AG09319 (cell line): Measurements from ENCODE around the gene LRRC25.
A peak's percentile ranks its signal among the peaks of the same experiment; 100 is the strongest.

Experiments
- DNase-seq: peaks from one replicate; pipeline ENCODE4 v3.0.0-alpha.2; 2010; ENCODE audit warnings: low read depth; ENCODE audit errors: extremely low read depth
- TF ChIP-seq, protein P1 (sequence below): IDR thresholded peaks from 2 replicates; pipeline ENCODE4 v1.5.1; 2011; ENCODE audit warnings: low read depth, mild to moderate bottlenecking, inconsistent platforms, low read length, moderate library complexity

LRRC25 gene

DNA sequence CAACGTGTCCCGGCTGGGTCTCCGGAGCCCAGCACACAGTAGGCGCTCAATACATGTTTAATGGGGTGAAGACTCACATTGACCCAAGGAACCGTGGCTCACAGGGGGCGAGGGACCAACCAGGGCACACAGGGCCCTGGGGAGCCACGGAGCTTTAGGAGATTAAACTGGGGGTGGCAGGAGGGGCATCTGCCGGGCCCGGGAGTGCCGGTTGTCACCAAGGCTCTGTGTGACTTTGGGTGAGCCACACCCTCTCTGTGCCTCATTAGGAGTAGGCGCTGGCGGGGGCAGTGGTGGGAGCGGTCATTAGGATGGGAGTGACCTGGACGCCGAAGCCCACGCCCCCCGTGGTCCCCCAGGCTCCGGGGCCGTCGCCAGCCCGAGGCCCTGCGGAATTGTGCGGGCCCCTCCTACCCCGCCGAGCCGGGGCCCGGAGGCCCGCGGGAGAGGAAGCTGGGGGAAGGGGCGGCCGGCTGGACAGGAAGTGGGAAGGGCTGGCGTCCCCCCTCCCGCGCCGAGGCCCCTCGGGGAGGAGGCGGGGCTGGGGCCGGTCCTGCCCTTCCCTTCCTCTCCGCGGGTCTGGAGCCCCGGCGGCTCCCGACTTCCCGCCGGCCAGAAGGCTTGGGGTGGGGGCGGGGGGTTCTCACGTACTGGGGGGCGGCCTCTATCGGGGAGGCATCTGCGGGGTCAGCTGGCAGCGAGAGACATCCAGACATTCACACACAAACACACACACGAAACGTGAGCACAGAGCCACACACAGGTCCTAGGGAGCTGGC is 20.0 kb upstream of the LRRC25 start:
- no peak for DNase-seq
- TF ChIP-seq, protein P1, sequence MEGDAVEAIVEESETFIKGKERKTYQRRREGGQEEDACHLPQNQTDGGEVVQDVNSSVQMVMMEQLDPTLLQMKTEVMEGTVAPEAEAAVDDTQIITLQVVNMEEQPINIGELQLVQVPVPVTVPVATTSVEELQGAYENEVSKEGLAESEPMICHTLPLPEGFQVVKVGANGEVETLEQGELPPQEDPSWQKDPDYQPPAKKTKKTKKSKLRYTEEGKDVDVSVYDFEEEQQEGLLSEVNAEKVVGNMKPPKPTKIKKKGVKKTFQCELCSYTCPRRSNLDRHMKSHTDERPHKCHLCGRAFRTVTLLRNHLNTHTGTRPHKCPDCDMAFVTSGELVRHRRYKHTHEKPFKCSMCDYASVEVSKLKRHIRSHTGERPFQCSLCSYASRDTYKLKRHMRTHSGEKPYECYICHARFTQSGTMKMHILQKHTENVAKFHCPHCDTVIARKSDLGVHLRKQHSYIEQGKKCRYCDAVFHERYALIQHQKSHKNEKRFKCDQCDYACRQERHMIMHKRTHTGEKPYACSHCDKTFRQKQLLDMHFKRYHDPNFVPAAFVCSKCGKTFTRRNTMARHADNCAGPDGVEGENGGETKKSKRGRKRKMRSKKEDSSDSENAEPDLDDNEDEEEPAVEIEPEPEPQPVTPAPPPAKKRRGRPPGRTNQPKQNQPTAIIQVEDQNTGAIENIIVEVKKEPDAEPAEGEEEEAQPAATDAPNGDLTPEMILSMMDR: no peak

DNA sequence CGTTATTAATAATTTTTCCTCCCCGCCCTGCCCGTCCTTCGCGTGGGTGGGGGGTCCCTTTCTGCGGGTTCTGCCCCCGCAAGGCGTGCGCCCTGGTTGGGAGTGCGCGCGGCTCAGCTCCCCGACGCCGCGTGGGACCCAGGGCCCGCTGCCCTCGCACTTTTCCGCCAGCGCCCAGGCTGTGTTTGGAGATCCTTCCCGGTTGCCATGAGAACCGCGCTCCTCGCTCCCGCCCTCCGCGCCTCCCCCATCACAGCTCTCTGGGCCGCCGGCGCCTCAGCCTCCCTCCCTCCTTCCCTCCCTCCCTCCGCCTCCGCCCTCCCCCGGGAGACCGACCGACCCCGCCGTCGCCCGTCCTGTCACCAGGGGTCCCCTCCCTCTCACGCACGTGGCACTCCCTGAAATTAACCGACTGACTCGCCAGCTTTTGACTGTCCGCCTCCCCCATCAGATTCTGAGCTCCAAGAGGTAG is 19.4 kb upstream of the LRRC25 start:
- peak; percentile 71 for DNase-seq
- TF ChIP-seq, protein P1: no peak

DNA sequence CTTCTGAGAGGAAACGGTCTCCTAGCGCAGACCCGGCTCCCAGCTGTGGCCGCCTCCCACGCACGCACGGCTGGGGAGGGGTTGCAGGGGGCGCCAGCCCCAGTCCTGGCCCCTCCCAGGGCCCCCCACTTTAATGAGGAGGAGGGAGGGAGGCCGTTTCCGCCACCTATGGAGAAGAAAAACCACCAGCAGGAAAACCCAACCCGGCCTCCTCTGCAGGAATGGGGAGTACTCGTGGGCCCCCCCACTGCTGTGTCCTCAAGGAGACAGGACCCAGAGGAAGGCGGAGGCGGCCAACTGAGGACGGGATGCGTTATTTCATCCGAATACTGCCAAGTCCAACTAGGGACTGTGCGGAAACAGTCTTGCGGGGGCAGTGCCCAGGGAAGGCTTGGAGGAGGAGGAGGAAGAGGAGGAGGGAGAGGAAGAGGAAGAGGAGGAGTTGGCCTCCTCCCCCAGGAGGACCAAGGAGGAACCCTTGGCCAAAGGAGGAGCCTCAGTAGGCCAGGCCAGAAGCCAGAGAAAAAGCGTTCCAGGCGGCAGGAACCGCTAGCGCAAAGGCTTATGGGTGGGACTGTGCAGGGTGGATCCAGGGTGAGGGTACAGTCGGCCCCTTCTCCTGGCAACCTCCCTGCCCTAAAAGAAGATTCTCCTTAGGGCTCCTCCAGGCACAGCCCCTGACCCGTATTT is 17.9 kb upstream of the LRRC25 start:
- TF ChIP-seq, protein P1: no peak; the same call in 1 of the 2 replicates
- DNase-seq: peak; percentile 71

DNA sequence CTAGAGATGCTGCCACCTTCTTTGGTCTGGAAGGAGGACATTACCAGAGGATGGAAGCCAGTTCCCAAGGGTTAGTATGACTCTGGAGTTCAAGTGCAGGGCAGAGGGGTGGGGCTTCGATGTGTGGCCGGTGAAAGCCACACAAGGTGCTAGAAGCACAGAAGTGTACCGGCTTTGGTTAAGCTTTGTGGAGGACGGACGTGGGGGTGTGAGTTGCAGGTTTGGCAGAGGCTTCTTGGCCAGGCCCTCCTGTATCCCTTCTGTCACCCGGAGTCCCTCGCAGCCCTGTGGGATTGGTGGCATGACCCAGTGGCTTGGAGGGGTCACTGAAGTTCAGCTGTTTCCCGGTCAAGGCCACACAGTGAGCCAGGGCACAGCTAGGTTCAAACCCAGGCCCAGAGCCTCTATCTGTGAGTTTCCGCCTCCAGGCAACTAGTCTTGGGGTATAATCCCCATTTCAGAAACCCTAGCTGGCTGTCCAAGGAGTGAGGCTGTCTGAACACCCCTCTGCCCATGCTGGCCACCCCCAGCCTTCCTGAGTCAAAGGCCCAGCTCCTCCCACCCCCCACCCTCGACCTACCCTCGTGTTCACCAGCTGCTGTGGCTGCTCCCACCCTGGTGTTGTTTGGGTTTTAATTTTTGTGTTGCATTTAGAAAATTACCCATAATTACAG is 17.2 kb upstream of the LRRC25 start:
- TF ChIP-seq, protein P1: no peak
- no peak for DNase-seq

DNA sequence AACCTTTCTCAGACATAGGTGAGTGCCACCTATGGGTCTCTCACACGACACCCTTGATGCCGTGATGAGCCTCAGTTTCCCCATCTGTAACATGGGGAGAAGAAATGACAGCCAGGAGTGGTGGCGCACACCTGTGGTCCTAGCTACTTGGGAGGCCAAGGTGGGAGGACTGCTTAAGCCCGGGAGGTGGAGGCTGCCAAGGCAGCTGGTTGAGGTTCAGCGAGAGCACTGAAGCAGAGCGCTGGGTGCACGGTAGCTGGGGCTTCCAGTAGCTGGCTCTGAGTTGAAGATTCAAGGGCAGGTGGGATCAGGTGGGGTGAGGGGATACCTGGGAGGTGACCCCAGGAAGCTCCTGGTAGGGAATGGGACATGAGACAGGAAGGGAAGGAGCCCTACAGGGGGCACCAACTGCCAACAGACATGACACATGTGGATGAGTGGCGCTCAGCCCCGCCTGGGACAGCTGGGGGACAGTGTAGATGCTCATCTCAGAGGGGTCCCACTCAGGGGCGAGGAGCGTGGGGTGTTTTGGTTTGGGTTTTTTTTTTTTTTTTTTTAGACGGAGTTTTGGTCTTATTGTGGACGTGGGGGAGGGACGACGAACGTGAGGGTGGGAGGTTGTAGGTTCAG is 15.3 kb upstream of the LRRC25 start:
- DNase-seq: no peak

DNA sequence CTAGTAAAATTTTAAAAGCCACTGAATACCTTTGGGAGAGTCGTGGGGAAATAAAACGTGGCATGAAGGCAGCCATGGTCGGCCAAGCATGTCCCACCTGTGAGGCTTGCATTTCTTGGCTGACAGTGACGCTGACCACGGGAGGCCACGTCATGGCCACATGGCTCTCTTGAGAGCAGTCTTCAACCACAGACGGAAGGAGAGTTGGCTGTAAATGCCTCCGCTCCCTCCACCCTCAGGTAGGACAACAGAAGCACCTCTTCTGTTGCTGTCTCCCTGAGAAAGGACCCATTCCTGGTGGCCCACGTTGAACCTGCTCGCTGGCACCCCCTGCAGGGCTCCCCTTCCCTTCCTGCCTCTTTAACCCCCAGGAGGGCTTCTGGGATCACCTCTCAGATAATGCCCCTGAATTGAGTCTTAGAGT is 10.6 kb upstream of the LRRC25 start:
- no peak for DNase-seq
- TF ChIP-seq, protein P1: peak; percentile 44

More for the DNA sequence above, 15.3 kb upstream of the LRRC25 start:
- TF ChIP-seq, protein P1: no peak
